GM21528 (cell line): ENCODE results near the gene SPAAR.

Experiments used
- ATAC-seq: cut with Tn5 transposase; IDR thresholded peaks from one replicate; pipeline ENCODE4 v1.9.1; 2021; ENCODE audit warnings: mild to moderate bottlenecking, moderate library complexity; ENCODE audit not compliant: unreplicated experiment, low FRiP score

SPAAR gene

DNA sequence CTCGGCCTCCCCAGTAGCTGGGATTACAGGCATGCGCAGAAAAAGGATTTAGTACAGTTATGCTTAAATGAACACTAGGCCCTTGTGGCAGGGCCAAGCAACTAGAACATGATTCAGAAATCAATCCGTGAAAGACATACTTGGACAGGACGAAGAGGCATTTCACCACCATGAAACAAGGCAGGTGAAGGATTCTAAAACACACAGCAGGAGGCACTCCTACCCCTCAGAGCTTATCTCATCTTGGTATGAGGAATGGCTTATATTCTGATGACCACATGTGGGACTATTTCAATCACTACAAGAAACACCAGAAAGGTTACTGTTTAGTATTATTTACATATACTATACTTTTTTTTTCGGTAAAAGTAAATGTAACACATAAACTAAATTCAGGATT is 33.0 kb downstream of the SPAAR start:
- ATAC-seq = no peak

- ATAC-seq = no peak
These were observed 34.9 kb downstream of the SPAAR start for GRCh38 chr9:35944173-35944572.

DNA sequence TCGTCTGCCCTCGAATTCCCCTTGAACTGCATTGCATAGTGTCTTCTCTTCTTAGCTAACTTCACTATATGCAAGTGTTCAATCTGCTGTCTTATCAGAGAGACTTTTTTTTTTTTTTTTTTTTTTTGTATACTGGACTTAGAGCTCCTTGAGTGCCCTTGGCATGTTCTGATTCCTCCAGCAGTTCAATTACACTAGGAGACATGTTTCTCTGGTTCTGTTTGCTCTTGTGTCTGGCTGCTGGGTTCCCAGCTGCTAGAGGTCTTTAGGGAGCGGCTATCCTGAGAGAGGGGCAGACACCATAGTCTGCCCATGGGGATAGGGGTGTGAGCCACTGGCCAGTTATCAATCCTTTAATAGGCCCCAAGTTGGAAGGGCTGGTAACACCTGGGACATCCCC is 35.6 kb downstream of the SPAAR start:
- no peak for ATAC-seq

GRCh38 chr9:35945341-35946018 is 36.2 kb downstream of the SPAAR start:
- no peak for ATAC-seq

- ATAC-seq = no peak
These were observed 39.2 kb downstream of the SPAAR start for GRCh38 chr9:35948451-35948850.

DNA sequence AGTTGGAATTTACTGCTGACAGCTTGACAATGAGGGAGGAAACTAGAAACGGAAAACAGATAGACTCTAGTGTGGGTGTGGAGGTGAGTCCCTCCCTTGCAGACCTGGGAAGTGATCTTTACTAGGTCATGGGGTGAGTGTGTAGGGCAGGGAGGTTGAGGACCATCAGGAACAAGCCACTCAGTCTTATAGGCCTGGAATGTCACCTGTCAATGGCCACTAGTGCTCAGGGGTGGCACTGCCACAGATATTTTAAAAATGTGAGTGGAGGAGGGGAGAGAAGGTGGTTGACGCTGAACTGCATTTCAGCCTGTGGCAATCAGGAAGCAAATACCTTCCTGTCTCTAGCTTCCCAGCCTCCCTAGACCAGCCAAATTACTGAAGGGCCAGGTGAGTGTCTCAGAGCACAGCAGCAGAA is 39.6 kb downstream of the SPAAR start:
- no peak for ATAC-seq

GRCh38 chr9:35951736-35952135 is 42.4 kb downstream of the SPAAR start:
- ATAC-seq = no peak

- no peak for ATAC-seq
These were observed 43.4 kb downstream of the SPAAR start for GRCh38 chr9:35952526-35953191.

GRCh38 chr9:35954942-35955546 is 45.8 kb downstream of the SPAAR start:
- no peak for ATAC-seq

DNA sequence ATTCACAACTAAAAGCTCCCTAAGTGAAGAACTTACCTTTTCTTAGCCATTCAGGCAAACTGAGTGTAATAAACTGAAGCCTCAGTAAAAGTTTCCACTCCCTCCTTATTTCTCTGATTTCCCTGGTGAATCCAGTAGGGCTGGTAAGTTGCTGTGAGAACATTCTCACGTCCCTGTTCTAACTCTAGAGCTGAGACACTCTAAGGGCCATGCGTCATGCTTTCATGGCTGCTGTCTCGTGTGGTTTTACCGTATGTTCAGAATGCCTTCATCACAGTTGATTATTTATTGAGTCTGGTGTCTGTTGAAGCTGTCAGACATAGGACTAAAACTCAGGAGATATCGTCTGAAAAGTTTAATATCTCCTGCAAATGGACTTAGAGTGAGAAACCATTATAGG is 47.4 kb downstream of the SPAAR start:
- no peak for ATAC-seq

DNA sequence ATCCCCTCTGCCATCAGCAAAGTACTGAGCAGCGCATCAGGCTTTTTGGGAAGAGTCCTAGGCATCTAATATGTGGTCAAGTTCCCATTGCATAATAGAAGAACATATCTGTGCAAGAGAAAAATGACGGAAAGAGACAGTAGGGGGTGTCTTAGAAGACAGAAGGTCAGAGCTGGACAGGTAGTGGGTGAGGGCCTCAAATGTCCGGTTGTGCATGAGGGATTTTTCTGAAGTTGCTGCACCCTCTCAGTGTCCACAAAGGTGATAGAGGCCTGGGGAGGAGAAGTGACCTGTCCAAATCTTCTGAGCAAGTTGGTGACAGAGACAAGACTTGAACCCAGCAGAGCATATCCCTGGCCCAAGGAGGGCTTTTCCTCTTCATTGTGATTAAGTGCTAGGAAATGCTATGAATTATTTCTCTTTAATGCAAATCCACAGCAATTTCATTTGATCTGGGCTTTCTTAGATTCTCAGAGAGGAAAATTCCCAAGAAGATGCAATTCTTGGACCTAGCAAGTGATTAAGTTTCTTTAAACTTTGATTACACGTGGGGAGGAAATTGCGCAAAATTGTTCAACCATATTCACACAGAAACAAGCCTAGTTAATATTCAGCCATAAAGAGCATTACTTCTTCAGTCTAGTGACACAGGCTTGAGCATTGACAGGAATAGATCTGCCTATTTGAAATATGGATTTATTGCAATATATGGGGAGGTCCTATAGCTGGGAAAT is 49.0 kb downstream of the SPAAR start, which contains the start of gene OR2S2:
OR2S2 (minus strand) TSS at position 51 of the 734 bp plus-strand sequence. CDS start 56 bp downstream, outside the sequence.
- ATAC-seq = no peak

GRCh38 chr9:35960039-35960655 is 50.9 kb downstream of the SPAAR start:
- ATAC-seq = no peak
